Chondrocyte (in vitro differentiated cells): ENCODE measurements around the gene FEZ2. TPM values are rescaled to one million over a fixed set of nuclear protein-coding genes. Genes with fewer than 3 reads are reported as not detected.

Source experiments
- DNase-seq: peaks from one replicate; pipeline ENCODE4 v3.0.0; 2021; ENCODE audit warnings: mixed read lengths, low spot score
- H3K27ac Mint-ChIP-seq: one replicate; pipeline ENCODE4 v1.8.0; 2021; ENCODE audit warnings: mild to moderate bottlenecking, moderate library complexity, mixed read lengths; ENCODE audit not compliant: unreplicated experiment
- H3K27me3 Mint-ChIP-seq: 2 replicates; pipeline ENCODE4 v1.8.0; 2021; ENCODE audit warnings: low read depth, mixed read lengths
- H3K36me3 Mint-ChIP-seq: 2 replicates; pipeline ENCODE4 v1.8.0; 2021; ENCODE audit warnings: low read depth, mixed read lengths
- H3K4me1 Mint-ChIP-seq: 2 replicates; pipeline ENCODE4 v1.8.0; 2021; ENCODE audit warnings: low read depth, mild to moderate bottlenecking, mixed read lengths
- H3K4me3 Mint-ChIP-seq: one replicate; pipeline ENCODE4 v1.8.0; 2021; ENCODE audit warnings: mild to moderate bottlenecking, moderate library complexity, mixed read lengths; ENCODE audit not compliant: unreplicated experiment
- H3K9me3 Mint-ChIP-seq: 2 replicates; pipeline ENCODE4 v1.8.0; 2021; ENCODE audit warnings: low read depth, mixed read lengths
- CTCF ChIP-seq: fragments of 200-600 bp; sonication (generic); IDR thresholded peaks from 2 replicates; pipeline ENCODE4 v1.5.0; 2021; ENCODE audit warnings: antibody characterized with exemption, mild to moderate bottlenecking, moderate library complexity
- total RNA-seq: library from RNA; stranded (reverse); gene quantifications from 3 replicates; pipeline ENCODE4 v1.2.1, GENCODE V29; 2021

The FEZ2 gene
- total RNA-seq, 1 donor from 2014 or later, result 46.8 TPM

GRCh38 chr2:36549165-36549574 is 48.8 kb downstream of the FEZ2 start:
- Mint-ChIP-seq H3K4me3 (no peak overlapping the region), H3K27me3 (no peaks in the 10 kb centered on the region), H3K27ac (peak overlapping the region; percentile 32), H3K9me3 (no peaks in the 10 kb centered on the region), H3K36me3 (peaks cover 36% of the 10 kb centered on the region), H3K4me1 (peaks cover 25% of the 10 kb centered on the region)
- no peak for TF ChIP-seq CTCF
- DNase-seq, result no peak

GRCh38 chr2:36547906-36548305 is 50.1 kb downstream of the FEZ2 start:
- H3K9me3 Mint-ChIP-seq, result no peaks in the 10 kb centered on the region
- H3K27me3 Mint-ChIP-seq, result no peaks in the 10 kb centered on the region
- H3K4me1 Mint-ChIP-seq, result peaks cover 21% of the 10 kb centered on the region
- no peak for DNase-seq
- peaks cover 36% of the 10 kb centered on the region for H3K36me3 Mint-ChIP-seq
- H3K27ac Mint-ChIP-seq, result peak overlapping the region; percentile 81
- no peak for TF ChIP-seq CTCF
- no peak overlapping the region for H3K4me3 Mint-ChIP-seq

GRCh38 chr2:36545871-36546416 is 52.0 kb downstream of the FEZ2 start:
- DNase-seq, result no peak
- Mint-ChIP-seq H3K36me3 (peaks cover 40% of the 10 kb centered on the region), H3K27ac (no peak overlapping the region), H3K4me1 (peaks cover 21% of the 10 kb centered on the region), H3K27me3 (no peaks in the 10 kb centered on the region), H3K9me3 (no peaks in the 10 kb centered on the region), H3K4me3 (no peak overlapping the region)
- TF ChIP-seq CTCF, result peak; percentile 70

GRCh38 chr2:36544638-36545338 is 53.2 kb downstream of the FEZ2 start:
- peaks cover 21% of the 10 kb centered on the region for H3K4me1 Mint-ChIP-seq
- peaks cover 37% of the 10 kb centered on the region for H3K36me3 Mint-ChIP-seq
- H3K27me3 Mint-ChIP-seq, result no peaks in the 10 kb centered on the region
- no peaks in the 10 kb centered on the region for H3K9me3 Mint-ChIP-seq
- no peak for DNase-seq
- H3K27ac Mint-ChIP-seq, result peak overlapping the region; percentile 1
- TF ChIP-seq CTCF, result peak; percentile 69
- no peak overlapping the region for H3K4me3 Mint-ChIP-seq

- Mint-ChIP-seq H3K27ac (peak overlapping the region; percentile 49), H3K36me3 (peaks cover 29% of the 10 kb centered on the region), H3K27me3 (no peaks in the 10 kb centered on the region), H3K4me1 (peaks cover 18% of the 10 kb centered on the region), H3K4me3 (no peak overlapping the region), H3K9me3 (no peaks in the 10 kb centered on the region)
- no peak for DNase-seq
- no peak for TF ChIP-seq CTCF
Measured at GRCh38 chr2:36541891-36542595, 55.9 kb downstream of the FEZ2 start.
